AG08396 (cell line): ENCODE measurements around the gene DVL1.

Source experiments
- DNase-seq: peaks from one replicate; pipeline ENCODE4 v3.0.0; 2012; ENCODE audit warnings: low spot score, mixed read lengths

DVL1 gene

GRCh38 chr1:1341549-1342021 is 7.6 kb downstream of the DVL1 start:
- no peak for DNase-seq

- DNase-seq = no peak
Observed at GRCh38 chr1:1340791-1341548, 8.2 kb downstream of the DVL1 start.

GRCh38 chr1:1340185-1340584 is 9.0 kb downstream of the DVL1 start:
- no peak for DNase-seq

GRCh38 chr1:1338278-1338677 is 10.9 kb downstream of the DVL1 start:
- DNase-seq = no peak

GRCh38 chr1:1337793-1338147 is 11.4 kb downstream of the DVL1 start:
- DNase-seq = no peak

- no peak for DNase-seq
Observed at GRCh38 chr1:1336931-1337792, 12.1 kb downstream of the DVL1 start.

GRCh38 chr1:1336446-1336845 is 12.8 kb downstream of the DVL1 start:
- DNase-seq = no peak

GRCh38 chr1:1335792-1336248 is 13.4 kb downstream of the DVL1 start:
- no peak for DNase-seq

GRCh38 chr1:1335283-1335682 is 13.9 kb downstream of the DVL1 start:
- DNase-seq = no peak

- DNase-seq = no peak
Observed at GRCh38 chr1:1334835-1335234, 14.4 kb downstream of the DVL1 start.

- DNase-seq = no peak
Observed at GRCh38 chr1:1333551-1334241, 15.5 kb downstream of the DVL1 start.

- DNase-seq = no peak
Observed at GRCh38 chr1:1332774-1333480, 16.3 kb downstream of the DVL1 start.

GRCh38 chr1:1332031-1332755 is 17.0 kb downstream of the DVL1 start:
- DNase-seq = no peak

GRCh38 chr1:1331068-1331965 is 17.9 kb downstream of the DVL1 start, which contains the start of gene TAS1R3:
TAS1R3 (plus strand) TSS chr1:1331280; CDS start chr1:1331346, 66 bp downstream.
- DNase-seq = no peak

- DNase-seq = no peak
Observed at GRCh38 chr1:1330366-1331067, 18.7 kb downstream of the DVL1 start.

- DNase-seq = no peak
Observed at GRCh38 chr1:1329304-1330210, 19.7 kb downstream of the DVL1 start.

- no peak for DNase-seq
Observed at GRCh38 chr1:1328254-1328653, 21.0 kb downstream of the DVL1 start.

GRCh38 chr1:1327291-1327690 is 21.9 kb downstream of the DVL1 start:
- no peak for DNase-seq
